Endothelial cell (in vitro differentiated cells): ENCODE measurements around the gene MYO10. TPM values are rescaled to one million over a fixed set of nuclear protein-coding genes. Genes with fewer than 3 reads are reported as not detected.

Experiments
- DNase-seq: peaks from one replicate; pipeline ENCODE4 v3.0.0; 2021; ENCODE audit warnings: low spot score
- H3K27ac Mint-ChIP-seq: one replicate; pipeline ENCODE4 v1.8.0; 2021; ENCODE audit warnings: mixed read lengths, inconsistent platforms; ENCODE audit not compliant: unreplicated experiment
- H3K27me3 Mint-ChIP-seq: one replicate; pipeline ENCODE4 v1.8.0; 2021; ENCODE audit warnings: mild to moderate bottlenecking, moderate library complexity, mixed read lengths, inconsistent platforms; ENCODE audit not compliant: unreplicated experiment
- H3K36me3 Mint-ChIP-seq: one replicate; pipeline ENCODE4 v1.8.0; 2021; ENCODE audit warnings: mild to moderate bottlenecking, low read depth, mixed read lengths, inconsistent platforms; ENCODE audit not compliant: unreplicated experiment
- H3K4me1 Mint-ChIP-seq: one replicate; pipeline ENCODE4 v1.8.0; 2021; ENCODE audit warnings: mild to moderate bottlenecking, mixed read lengths, inconsistent platforms; ENCODE audit not compliant: unreplicated experiment
- H3K4me3 Mint-ChIP-seq: one replicate; pipeline ENCODE4 v1.8.0; 2021; ENCODE audit warnings: mild to moderate bottlenecking, mixed read lengths, inconsistent platforms; ENCODE audit not compliant: unreplicated experiment
- H3K9me3 Mint-ChIP-seq: one replicate; pipeline ENCODE4 v1.8.0; 2021; ENCODE audit warnings: mixed read lengths, inconsistent platforms; ENCODE audit not compliant: unreplicated experiment
- CTCF ChIP-seq: fragments of 200-600 bp; sonication (generic); IDR thresholded peaks from one replicate; pipeline ENCODE4 v1.5.0; 2021; ENCODE audit warnings: antibody characterized with exemption; ENCODE audit not compliant: unreplicated experiment
- total RNA-seq: library from RNA; stranded (reverse); fragmentation: NEBNext Ultra II Directional; extraction: Animal tissue kit (Norgen Biotek cat#: 25700); gene quantifications from one replicate; pipeline ENCODE4 v1.2.1, GENCODE V29; 2021; ENCODE audit not compliant: unreplicated experiment

The MYO10 gene
- total RNA-seq, 1 donor from 2014 or later, result 132 TPM

GRCh38 chr5:16944816-16945562 is 8.9 kb upstream of the MYO10 start:
- H3K27ac Mint-ChIP-seq, result no peak overlapping the region

DNA sequence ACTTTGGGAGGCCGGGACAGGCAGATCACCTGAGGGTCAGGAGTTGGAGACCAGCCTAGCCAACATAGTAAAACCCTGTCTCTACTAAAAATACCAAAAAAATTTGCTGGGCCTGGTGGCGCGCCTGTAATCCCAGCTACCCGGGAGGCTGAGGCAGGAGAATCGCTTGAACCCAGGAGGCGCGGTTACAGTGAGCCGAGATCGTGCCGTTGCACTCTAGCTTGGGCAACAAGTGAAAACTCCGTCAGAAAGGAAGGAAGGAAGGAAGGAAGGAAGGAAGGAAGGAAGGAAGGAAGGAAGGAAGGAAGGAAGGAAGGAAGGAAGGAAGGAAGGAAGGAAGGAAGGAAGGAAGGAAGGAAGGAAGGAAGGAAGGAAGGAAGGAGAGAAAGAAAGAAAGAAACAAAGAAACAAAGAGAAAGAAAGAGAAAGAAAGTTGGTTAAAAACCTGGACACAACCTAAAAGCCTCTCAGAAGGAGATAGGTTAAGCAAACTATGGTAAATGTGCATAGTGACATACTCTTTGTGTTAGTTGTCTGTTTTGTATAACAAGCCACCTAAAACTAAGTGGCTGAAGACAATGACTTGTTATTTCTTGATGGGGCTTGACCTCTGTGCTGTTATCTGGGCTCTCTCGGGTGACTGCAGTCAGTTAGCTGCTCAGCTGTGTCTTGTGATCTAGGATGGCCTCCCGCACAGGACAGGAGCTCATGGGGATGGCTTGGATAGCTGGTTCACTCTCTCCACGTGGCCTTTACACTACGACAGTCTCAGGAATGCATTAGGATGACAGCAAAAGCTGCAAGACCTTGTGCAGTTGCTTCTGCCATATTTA is 8.0 kb upstream of the MYO10 start:
- H3K36me3 Mint-ChIP-seq, result peaks cover 6% of the 10 kb centered on the region
- H3K4me1 Mint-ChIP-seq, result peaks cover 4% of the 10 kb centered on the region
- TF ChIP-seq CTCF, result no peak
- DNase-seq, result no peak
- no peak overlapping the region for H3K27ac Mint-ChIP-seq
- H3K4me3 Mint-ChIP-seq, result peak overlapping the region; percentile 42
- H3K27me3 Mint-ChIP-seq, result peaks cover 7% of the 10 kb centered on the region
- peaks cover 7% of the 10 kb centered on the region for H3K9me3 Mint-ChIP-seq

More at GRCh38 chr5:16944816-16945562, 8.9 kb upstream of the MYO10 start:
- no peak for DNase-seq
- Mint-ChIP-seq H3K4me1 (no peaks in the 10 kb centered on the region), H3K36me3 (peaks cover 6% of the 10 kb centered on the region), H3K4me3 (no peak overlapping the region), H3K27me3 (peaks cover 10% of the 10 kb centered on the region), H3K9me3 (peaks cover 7% of the 10 kb centered on the region)
- TF ChIP-seq CTCF, result no peak

DNA sequence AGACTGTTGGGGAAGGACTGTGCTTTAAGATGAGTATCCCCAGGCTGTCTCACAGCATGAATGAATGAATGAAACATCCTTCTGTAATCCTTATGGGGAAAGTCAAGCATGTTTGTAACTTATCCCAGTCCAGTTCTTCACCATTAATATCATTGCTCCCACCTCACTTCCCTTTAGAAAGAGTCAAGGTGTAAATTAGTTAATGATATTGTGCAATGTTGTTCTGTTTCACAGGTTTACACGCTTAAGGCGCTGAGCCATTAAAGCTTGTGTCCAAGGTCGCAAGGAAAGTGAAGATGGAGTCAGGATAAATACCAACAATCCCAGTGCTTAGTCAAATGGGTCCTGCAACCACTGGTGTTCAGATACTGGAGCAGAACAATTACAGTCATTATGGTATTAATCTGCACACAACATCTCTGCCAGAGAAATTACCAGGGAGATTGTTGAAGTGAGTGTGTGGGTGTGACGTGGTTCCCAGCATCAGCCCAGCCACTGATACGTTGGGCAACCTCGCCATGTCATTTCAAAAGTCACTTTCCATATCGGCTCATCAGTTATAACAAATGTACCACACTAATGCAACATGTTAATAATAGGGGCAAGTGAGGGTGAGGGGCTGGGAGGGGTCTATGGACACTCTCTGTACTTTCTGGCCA is 1.5 kb upstream of the MYO10 start:
- peaks cover 4% of the 10 kb centered on the region for H3K36me3 Mint-ChIP-seq
- no peak for DNase-seq
- no peak for TF ChIP-seq CTCF
- H3K27ac Mint-ChIP-seq, result peak overlapping the region; percentile 26
- peaks cover 39% of the 10 kb centered on the region for H3K4me1 Mint-ChIP-seq
- peak overlapping the region; percentile 85 for H3K4me3 Mint-ChIP-seq
- H3K9me3 Mint-ChIP-seq, result no peaks in the 10 kb centered on the region
- H3K27me3 Mint-ChIP-seq, result peaks cover 13% of the 10 kb centered on the region

DNA sequence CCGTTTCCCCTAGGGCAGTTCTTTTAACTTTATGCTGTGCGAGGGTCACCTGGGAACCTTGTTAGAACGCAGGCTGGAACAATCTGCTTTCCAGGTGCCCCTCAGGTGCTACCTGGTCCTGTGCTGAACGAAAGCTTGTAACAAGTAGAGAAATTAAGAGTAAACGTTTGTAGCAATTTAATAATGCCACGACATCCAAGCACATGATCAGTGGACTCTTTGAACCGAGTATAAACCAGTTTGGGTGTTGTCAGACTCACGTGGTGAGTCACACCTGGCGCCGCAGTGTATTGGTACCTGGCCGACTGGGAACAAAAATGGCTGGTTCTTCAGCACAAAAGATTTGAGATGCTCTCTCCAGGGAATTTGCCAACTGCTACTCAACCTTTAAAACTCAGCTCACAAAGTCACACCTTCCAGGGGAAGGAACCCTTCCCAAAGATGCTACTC is 926 bp upstream of the MYO10 start:
- DNase-seq, result no peak
- TF ChIP-seq CTCF, result no peak
- Mint-ChIP-seq H3K4me1 (peaks cover 45% of the 10 kb centered on the region), H3K27me3 (peaks cover 11% of the 10 kb centered on the region), H3K27ac (peak overlapping the region; percentile 39), H3K9me3 (no peaks in the 10 kb centered on the region), H3K36me3 (peaks cover 4% of the 10 kb centered on the region), H3K4me3 (peak overlapping the region; percentile 90)
